ENCODE data around the gene NCKAP5L.

- TF ChIP-seq CBX2 (IDR thresholded peaks at IDR 0.05; ENCODE audit: borderline replicate concordance, low read depth) (no peak), PHF8 (IDR thresholded peaks at IDR 0.05; ENCODE audit: borderline replicate concordance, low read depth) (no peak), PBX3 (IDR thresholded peaks at IDR 0.05) (no peak), EP300 (IDR thresholded peaks at IDR 0.05) (no peak), CTCF (IDR thresholded peaks at IDR 0.05) (no peak), POLR2A (IDR thresholded peaks at IDR 0.05; ENCODE audit: low read length) (no peak), MAFK (IDR thresholded peaks at IDR 0.05; ENCODE audit: partially characterized antibody) (no peak)
- TF ChIP-seq, protein P1, sequence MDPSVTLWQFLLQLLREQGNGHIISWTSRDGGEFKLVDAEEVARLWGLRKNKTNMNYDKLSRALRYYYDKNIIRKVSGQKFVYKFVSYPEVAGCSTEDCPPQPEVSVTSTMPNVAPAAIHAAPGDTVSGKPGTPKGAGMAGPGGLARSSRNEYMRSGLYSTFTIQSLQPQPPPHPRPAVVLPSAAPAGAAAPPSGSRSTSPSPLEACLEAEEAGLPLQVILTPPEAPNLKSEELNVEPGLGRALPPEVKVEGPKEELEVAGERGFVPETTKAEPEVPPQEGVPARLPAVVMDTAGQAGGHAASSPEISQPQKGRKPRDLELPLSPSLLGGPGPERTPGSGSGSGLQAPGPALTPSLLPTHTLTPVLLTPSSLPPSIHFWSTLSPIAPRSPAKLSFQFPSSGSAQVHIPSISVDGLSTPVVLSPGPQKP (IDR thresholded peaks at IDR 0.05; ENCODE audit: low read depth, low read length) = no peak
Measured at GRCh38 chr12:49827401-49828099, 663 bp downstream of the NCKAP5L start.

Data from A549 (cell line).